Naive thymus-derived CD8-positive, alpha-beta T cell (primary cell): ENCODE measurements around the gene ABCC6. TPM values are rescaled to one million over a fixed set of nuclear protein-coding genes. Genes with fewer than 3 reads are reported as not detected.
"Not testable (repeated sequence)": the region's sequence is repeated elsewhere in the genome, so short reads cannot be mapped to it uniquely, and the experiment has no call there.

Experiments
- ATAC-seq, 2 donors: fragments of 150-1000 bp; cut with Tn5 transposase in 1 of 2; sonication (Bioruptor Pico), chemical (Tn5 transposase) in 1 of 2; 1 replicate in 1 of 2; 2 replicates in 1 of 2; pipeline ENCODE4 v1.10.0; 2021; ENCODE audit warnings: mild to moderate bottlenecking in 2 of 2, moderate library complexity in 2 of 2
- POLR2A ChIA-PET: fragments of 350-600 bp; sonication (Branson Sonifier 250); formaldehyde crosslinking; loops from one replicate; lab custom pipeline; 2021; ENCODE audit warnings: antibody characterized with exemption; lab: Charles Lee
- DNase-seq, 10 donors: peaks; one replicate each; pipeline versions ENCODE4 v3.0.0 to v3.0.0-alpha.2; 2020 to 2022
- H3K27ac Mint-ChIP-seq, 10 donors: one replicate each; pipeline ENCODE4 v1.8.0; 2020 to 2022; ENCODE audit warnings: mild to moderate bottlenecking in 10 of 10, mixed read lengths in 10 of 10, moderate library complexity in 4 of 10, inconsistent platforms in 1 of 10
- H3K27me3 Mint-ChIP-seq, 5 donors: one replicate each; pipeline ENCODE4 v1.8.0; 2021 to 2022; ENCODE audit warnings: mixed read lengths in 5 of 5
- H3K36me3 Mint-ChIP-seq, 3 donors: one replicate each; pipeline ENCODE4 v1.8.0; 2020 to 2022; ENCODE audit warnings: mixed read lengths in 3 of 3, mild to moderate bottlenecking in 2 of 3, inconsistent platforms in 1 of 3
- H3K4me1 Mint-ChIP-seq, 4 donors: one replicate each; pipeline ENCODE4 v1.8.0; 2021 to 2022; ENCODE audit warnings: mixed read lengths in 4 of 4
- H3K4me3 Mint-ChIP-seq, 10 donors: one replicate each; pipeline ENCODE4 v1.8.0; 2020 to 2022; ENCODE audit warnings: mild to moderate bottlenecking in 10 of 10, mixed read lengths in 10 of 10, moderate library complexity in 6 of 10, inconsistent platforms in 1 of 10
- H3K9me3 Mint-ChIP-seq, 9 donors: one replicate each; pipeline ENCODE4 v1.8.0; 2020 to 2022; ENCODE audit warnings: mixed read lengths in 9 of 9, mild to moderate bottlenecking in 3 of 9, inconsistent platforms in 1 of 9, moderate library complexity in 1 of 9
- polyA plus RNA-seq, 3 donors: library from polyadenylated mRNA; unstranded; fragments of 300-500 nt; fragmentation: Illumina TruSeq; gene quantifications; one replicate each; pipeline ENCODE4 v1.2.3, GENCODE V29; 2021
- total RNA-seq, 8 experiments: library from RNA in 2 of 8; stranded (reverse) in 2 of 8; gene quantifications; one replicate each; pipeline ENCODE4 v1.2.3 and lab custom pipeline; 2021 to 2026

ABCC6 gene
- total and polyA plus RNA-seq, 5 experiments from 2014 or later, result 0.04 to 0.08 TPM; not detected in 3

DNA sequence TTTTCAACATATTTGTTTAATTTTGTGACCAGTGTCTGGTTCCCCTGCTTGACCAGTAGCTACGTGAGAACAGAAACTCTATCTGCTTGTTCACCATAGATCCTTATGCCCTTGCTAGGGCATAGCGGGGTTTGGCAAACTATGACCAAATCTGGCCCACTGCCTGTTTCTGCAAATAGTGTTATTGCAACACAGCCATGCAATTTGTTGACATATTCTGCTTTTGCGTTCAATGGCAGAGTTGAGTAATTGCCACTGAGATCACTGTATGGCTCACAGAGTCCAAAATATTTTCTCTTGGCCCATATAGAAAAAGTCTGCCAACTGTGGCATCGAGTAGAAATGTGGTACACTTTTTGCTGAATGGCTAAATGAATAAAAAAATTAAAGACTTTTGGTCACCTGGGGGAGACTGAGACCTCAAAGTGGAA lies 9.4 kb downstream of the ABCC6 start:
- H3K4me3 Mint-ChIP-seq, DNase-seq, H3K36me3 Mint-ChIP-seq, H3K4me1 Mint-ChIP-seq, H3K27me3 Mint-ChIP-seq, POLR2A ChIA-PET, H3K27ac Mint-ChIP-seq, ATAC-seq, H3K9me3 Mint-ChIP-seq: not testable (repeated sequence)

DNA sequence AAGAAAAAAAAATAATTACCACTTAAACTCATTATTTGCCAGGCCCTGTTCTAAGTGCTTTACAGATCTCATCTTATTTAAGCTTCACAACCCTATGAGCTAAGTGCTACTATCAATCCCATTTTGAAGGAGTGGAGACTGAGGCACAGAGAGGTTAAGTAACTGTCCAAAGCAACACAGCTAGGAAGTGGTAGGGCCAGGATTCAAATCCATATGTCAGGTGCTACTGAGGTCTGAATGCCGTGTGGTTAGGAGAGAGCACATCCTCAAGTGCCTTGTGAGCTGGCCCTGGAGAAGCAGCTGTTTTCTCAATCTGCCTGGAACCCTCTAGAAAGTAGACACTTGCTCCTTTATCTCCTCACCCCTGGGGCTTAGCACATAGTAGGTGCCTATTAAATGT lies 11.9 kb downstream of the ABCC6 start:
- DNase-seq, H3K36me3 Mint-ChIP-seq, H3K4me3 Mint-ChIP-seq, H3K27ac Mint-ChIP-seq, ATAC-seq, H3K27me3 Mint-ChIP-seq, H3K4me1 Mint-ChIP-seq, POLR2A ChIA-PET, H3K9me3 Mint-ChIP-seq: not testable (repeated sequence)

DNA sequence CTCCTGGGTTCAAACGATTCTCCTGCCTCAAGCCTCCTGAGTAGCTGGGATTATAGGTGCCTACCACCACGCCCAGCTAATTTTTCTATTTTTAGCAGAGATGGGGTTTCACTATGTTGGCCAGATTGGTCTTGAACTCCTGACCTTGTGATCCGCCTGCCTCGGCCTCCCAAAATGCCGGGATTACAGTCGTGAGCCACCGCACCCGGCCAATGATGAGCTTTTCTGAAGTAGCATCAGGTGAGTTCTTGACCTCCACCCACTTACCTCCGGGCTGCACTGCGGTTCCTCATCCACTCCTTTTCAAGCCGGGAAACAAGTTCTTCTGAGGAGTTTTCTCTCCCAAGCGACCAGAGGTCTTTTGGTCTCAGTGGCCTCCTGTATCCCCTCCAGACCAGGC lies 14.8 kb downstream of the ABCC6 start:
- DNase-seq, H3K9me3 Mint-ChIP-seq, ATAC-seq, H3K27ac Mint-ChIP-seq, H3K36me3 Mint-ChIP-seq, H3K4me3 Mint-ChIP-seq, POLR2A ChIA-PET, H3K27me3 Mint-ChIP-seq, H3K4me1 Mint-ChIP-seq: not testable (repeated sequence)

DNA sequence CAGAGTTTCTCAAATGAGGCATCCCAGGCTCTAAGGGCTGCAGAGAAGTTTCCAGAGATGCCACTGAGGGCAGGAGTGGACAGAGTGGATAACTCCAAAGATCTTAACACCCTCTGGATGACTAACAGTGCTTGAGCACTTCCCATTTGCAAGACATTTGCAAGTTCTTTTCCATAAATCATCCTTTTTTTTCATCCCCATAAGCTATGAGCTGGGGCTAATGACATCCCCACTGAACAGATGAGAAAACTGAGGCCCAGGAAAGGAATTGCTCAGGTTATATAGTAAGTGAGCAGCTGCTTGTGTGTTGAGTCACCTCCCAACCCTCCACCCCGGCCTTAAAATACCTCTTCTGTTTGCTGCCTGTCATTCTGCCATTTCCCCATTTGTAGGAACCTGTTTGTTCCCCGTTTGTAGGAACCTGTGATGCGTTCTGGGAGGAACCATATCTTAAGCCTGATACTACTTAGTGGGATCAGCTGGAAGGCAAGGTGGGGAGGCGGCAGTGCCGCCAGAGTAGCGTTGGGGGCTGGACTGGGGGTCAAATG lies 15.4 kb downstream of the ABCC6 start:
- H3K36me3 Mint-ChIP-seq, POLR2A ChIA-PET, H3K9me3 Mint-ChIP-seq, ATAC-seq, H3K27me3 Mint-ChIP-seq, H3K27ac Mint-ChIP-seq, DNase-seq, H3K4me3 Mint-ChIP-seq, H3K4me1 Mint-ChIP-seq: not testable (repeated sequence)

DNA sequence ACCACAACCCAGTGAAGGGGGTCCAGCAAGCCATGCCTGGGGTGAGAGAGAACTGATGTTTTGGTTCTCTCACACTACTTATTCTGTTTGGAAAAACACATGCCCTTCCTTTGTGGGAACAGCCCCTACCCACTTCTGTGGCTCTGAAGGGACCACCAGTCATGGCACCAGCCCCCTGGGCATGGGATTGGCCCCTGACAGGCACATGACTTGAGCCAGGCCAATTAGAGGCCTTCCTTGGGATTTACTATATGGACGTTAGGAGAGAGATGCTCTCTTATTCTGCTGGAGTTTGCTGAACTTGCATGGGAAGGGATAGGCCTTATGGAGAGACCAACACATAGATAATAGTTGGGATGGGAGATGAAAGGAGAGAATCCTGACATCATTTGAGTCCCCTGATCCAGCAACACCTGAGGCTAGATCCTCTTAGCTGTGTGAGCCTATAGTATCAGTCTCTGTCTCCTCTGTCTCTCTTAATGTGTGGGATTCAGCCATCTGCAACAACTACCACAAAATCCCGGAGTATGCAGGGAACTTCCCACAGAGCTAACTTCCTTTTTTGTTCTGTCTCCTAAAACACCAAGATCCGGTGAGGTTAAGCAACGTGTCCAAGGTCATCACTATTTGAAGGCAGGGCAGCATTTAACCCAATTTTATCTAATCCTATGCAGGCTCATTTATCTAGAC lies 16.1 kb downstream of the ABCC6 start:
- H3K27me3 Mint-ChIP-seq, H3K4me1 Mint-ChIP-seq, H3K36me3 Mint-ChIP-seq, H3K27ac Mint-ChIP-seq, ATAC-seq, H3K4me3 Mint-ChIP-seq, DNase-seq, H3K9me3 Mint-ChIP-seq, POLR2A ChIA-PET: not testable (repeated sequence)

DNA sequence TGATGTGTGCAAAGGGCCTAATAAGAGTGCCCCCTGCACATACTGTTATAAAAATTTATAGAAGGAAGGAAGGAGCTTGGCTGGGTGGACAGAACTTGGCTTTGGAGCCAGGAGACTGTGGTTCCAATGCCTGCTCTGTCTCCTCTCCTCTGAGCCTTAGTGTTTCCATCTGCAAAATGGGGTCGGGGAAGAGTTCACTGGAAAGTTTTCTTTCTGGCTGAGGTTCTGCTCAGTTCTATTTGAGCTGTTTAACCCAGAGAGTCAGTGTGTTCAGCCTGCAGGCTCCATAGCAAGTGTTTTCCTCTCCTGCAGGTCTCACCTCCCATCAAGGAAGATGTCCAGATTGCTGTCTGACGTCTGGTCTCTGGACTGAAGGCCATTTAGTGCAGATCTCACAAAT lies 17.4 kb downstream of the ABCC6 start:
- H3K27ac Mint-ChIP-seq, H3K27me3 Mint-ChIP-seq, POLR2A ChIA-PET, ATAC-seq, H3K4me3 Mint-ChIP-seq, H3K36me3 Mint-ChIP-seq, H3K9me3 Mint-ChIP-seq, DNase-seq, H3K4me1 Mint-ChIP-seq: not testable (repeated sequence)

DNA sequence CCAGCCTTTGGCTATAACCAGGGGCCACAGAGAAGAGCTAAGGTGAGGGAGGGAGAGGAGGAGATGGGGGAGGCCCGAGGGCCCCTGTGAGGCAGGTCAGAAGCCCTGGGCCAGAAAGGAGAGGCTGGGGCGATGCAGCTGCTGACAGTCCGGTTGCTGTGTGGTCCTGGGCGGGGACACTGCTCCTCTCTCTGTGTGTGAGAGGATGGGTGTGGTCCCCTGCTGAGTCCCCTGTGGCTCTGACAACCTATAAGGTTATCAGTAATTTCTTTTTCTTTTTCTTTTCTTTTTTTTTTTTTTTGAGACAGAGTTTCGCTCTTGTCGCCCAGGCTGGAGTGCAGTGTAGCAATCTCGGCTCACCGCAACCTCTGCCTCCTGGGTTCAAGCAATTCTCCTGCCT lies 18.7 kb downstream of the ABCC6 start:
- H3K27me3 Mint-ChIP-seq, H3K36me3 Mint-ChIP-seq, ATAC-seq, H3K4me3 Mint-ChIP-seq, H3K9me3 Mint-ChIP-seq, DNase-seq, H3K27ac Mint-ChIP-seq: not testable (repeated sequence)
- H3K4me1 Mint-ChIP-seq, result peaks cover 0 to 11% (median 0%) of the 10 kb centered on the region in 4 donors
- POLR2A ChIA-PET, result interaction anchor here (0.7 kb wide), 1 partner anchor 237 kb away, joined by 4 read pairs; no protein-coding TSS in a partner anchor

DNA sequence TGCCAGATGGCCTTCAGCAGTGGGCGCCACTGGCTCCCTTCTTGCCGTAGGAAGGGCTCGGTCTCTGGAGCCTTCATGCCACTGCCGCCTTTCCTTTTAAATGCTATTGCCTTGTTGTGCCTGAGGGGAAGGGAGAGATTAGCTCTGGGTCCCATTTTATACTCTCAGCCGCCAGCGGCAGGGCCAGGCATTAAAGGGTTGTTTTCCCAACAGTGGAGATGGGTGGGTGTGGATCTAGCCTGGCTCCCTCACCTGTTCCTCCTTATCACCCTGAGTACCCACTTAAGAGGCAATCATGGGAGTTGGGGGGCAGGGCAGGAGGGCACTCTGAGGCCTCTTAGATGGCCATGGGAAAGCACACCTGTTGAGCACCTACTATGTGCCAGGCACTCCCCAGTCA lies 19.8 kb downstream of the ABCC6 start:
- H3K27me3 Mint-ChIP-seq, H3K4me3 Mint-ChIP-seq, H3K9me3 Mint-ChIP-seq, H3K27ac Mint-ChIP-seq, POLR2A ChIA-PET, ATAC-seq, H3K36me3 Mint-ChIP-seq, DNase-seq: not testable (repeated sequence)
- peaks cover 0 to 11% (median 0%) of the 10 kb centered on the region in 4 donors for H3K4me1 Mint-ChIP-seq

DNA sequence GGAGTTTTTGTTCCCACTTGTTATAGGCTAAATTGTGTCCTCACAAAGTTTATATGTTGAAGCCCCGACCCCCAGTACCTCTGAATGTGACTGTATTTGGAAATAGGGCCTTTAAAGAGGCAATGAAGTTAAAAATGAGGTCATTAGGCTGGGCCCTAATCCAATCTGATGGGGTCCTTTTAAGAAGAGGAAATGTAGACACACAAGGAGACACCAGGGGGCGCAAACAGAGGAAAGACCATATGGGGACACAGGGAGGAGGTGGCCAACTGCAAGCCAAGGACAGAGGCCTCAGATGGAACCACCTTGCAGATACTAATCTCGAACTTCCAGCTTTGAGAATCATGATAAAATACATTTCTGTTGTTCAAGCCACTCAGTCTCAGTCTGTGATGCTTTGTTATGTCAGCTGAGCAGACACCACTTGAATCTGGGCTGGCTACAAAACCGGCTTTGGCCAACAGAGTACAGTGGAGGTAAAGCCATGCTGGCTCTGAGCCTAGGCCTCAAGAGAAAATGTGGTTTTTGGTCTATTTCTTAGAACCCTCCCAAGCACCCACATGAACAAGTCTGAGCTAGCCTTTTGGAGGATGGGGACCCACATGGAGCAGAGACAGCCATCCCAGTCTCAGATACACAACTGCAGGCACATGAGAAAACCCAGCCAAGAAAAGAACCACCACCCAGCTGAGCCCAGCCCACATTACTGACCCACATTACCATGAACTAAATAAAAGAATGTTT lies 20.7 kb downstream of the ABCC6 start:
- ATAC-seq, POLR2A ChIA-PET, H3K4me3 Mint-ChIP-seq, H3K27me3 Mint-ChIP-seq, H3K36me3 Mint-ChIP-seq, H3K9me3 Mint-ChIP-seq: not testable (repeated sequence)
- Mint-ChIP-seq H3K27ac (peak overlapping the region in 3 of 10 donors; percentile 16 to 28 (median 24)), H3K4me1 (peaks cover 0 to 11% (median under 1%) of the 10 kb centered on the region in 4 donors)
- DNase-seq, result peak in 1 of 10 donors; percentile 5

DNA sequence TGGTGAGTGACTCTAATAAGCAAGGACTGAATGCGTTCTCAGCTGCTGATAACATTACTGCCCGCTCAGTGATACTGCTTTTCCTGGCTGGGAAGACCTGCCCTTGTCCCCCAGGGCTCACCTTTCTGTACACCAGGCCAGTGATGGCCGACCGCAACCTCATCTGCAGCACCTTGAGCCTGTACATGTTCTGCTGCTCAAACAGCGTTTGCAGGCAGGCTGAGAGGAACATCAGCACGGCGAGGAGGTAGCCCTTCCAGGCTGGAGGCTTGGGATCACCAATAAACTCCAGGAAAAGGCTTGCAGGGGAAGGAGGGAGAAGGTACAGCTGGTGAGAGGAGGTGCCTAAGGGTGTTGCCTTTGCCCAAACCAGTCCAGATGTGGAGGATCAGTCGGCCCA lies 21.4 kb downstream of the ABCC6 start:
- H3K4me3 Mint-ChIP-seq, H3K27me3 Mint-ChIP-seq, H3K27ac Mint-ChIP-seq, DNase-seq, H3K9me3 Mint-ChIP-seq, ATAC-seq, H3K36me3 Mint-ChIP-seq, POLR2A ChIA-PET: not testable (repeated sequence)
- peaks cover 0 to 14% (median 5%) of the 10 kb centered on the region in 4 donors for H3K4me1 Mint-ChIP-seq

DNA sequence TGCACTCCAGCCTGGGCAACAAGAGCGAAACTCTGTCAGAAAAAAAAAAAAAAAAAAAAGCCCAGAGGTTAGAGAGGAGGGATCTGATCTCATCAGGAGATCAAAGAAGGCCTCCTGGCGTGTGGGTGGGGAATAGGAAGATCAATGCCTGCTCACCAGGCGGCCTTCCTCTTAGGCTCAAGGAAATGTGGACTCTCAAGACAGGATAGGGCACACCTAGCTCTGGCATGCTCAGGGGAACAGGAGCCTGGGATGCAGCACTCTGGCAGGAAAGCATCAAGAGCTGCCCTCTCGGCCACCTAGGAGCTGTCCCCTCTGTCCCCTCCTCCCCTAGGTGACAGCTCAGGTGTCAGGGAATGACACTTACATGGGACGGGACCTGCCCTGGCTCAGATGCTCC lies 22.9 kb downstream of the ABCC6 start:
- DNase-seq, ATAC-seq, H3K4me3 Mint-ChIP-seq, H3K9me3 Mint-ChIP-seq, H3K36me3 Mint-ChIP-seq, H3K27ac Mint-ChIP-seq, H3K27me3 Mint-ChIP-seq, POLR2A ChIA-PET: not testable (repeated sequence)
- peaks cover 0 to 15% (median 5%) of the 10 kb centered on the region in 4 donors for H3K4me1 Mint-ChIP-seq

DNA sequence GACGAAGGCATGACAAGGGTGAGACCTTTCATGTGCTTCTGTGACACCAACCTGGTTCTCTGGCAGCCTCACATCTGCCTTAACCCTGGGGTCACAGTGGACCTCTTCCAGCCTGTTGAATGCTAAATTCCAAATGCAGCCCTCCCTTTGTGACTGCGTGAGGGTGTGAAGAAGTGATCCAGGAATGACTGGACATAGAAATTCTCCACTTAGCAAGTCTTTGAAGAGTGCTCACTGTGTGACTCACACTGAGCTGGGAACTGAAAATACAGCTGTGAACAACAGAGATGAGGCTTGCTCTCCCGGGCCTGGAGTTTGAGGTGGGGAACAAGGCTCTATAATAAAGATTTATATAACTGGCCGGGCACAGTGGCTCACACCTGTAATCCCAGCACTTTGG lies 23.9 kb downstream of the ABCC6 start:
- POLR2A ChIA-PET, ATAC-seq, DNase-seq: not testable (repeated sequence)

DNA sequence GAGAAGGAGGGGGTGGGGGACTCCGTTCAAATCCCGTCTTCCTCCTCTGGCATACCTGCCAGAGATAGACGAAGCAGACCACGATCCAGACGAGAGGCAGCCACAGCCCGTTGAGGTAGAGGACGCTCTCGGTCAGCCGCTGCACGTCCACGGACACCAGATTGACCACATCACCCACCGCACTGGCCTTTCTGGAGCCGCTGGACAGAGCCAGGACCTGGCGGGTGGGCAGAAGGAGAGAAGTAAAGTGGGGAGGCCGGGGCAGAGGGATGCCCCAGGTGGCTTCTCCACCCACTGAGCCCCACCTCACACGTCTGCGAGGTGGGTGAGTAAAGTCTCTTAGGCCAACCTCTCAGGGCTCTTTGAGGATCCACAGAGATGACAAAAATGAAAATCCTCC lies 25.3 kb downstream of the ABCC6 start:
- no peak overlapping the region for H3K4me3 Mint-ChIP-seq
- DNase-seq (no peak), ATAC-seq (no peak)
- no peaks in the 10 kb centered on the region for H3K9me3 Mint-ChIP-seq
- peaks cover 0 to 10% (median 4%) of the 10 kb centered on the region in 5 donors for H3K27me3 Mint-ChIP-seq
- H3K36me3 Mint-ChIP-seq, result no peaks in the 10 kb centered on the region
- POLR2A ChIA-PET, result no interaction called here
- H3K27ac Mint-ChIP-seq, result no peak overlapping the region
- peaks cover 0 to 15% (median 5%) of the 10 kb centered on the region in 4 donors for H3K4me1 Mint-ChIP-seq

More for the DNA sequence above, 23.9 kb downstream of the ABCC6 start:
- not testable (repeated sequence) for H3K9me3 Mint-ChIP-seq, H3K36me3 Mint-ChIP-seq, H3K4me3 Mint-ChIP-seq, H3K27me3 Mint-ChIP-seq, H3K27ac Mint-ChIP-seq
- peaks cover 0 to 15% (median 5%) of the 10 kb centered on the region in 4 donors for H3K4me1 Mint-ChIP-seq
